Raji (cell line): Measurements from ENCODE around the gene FHIP1A.

Experiments used
- POLR2A ChIP-seq: IDR thresholded peaks from 2 replicates; pipeline ENCODE4 v1.6.1; 2011; ENCODE audit warnings: low read depth, low read length, control low read depth; ENCODE audit not compliant: insufficient read depth

The FHIP1A gene

DNA sequence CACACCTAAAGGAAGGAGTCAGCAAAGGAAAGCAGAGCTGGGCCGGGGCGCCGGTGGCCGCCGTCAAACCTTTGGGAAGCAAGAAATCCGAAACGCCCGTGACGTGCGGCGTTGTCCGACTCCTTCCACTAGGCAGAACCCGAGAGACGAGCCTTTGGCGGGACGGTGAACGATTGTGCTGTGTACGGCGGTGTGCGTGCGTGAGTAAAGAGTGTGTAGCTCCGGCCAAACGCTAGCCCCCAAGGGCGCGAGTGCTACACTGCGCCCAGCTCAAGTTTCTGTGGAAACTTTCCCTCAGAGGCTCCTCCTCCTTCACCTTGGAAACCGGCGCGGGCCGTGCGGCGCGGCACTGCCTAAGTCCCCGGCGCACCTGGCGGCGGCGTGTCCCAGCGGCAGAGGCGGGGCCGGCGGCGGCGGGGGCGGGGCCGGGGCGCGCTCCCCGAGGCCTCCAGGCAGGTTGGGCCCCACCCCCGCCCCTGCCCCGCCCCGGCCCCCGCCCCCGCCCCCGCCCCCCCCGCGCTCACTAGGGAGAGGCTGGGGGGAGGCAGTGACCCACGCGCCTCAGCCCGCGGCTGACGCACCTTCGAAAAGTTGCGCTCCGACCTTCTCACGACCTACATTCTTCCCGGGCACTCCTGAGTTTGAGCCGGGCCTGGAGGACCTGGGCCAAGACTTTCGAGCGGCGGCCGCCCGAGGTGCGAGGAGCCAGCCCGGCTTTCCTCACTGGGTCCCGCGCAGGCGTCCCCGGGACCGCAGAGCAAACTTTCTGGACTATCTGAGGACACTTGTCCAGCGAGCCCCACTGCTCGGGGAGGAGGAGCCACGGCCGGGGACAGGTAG lies at the start of gene FHIP1A:
Gene FHIP1A, plus strand, starts transcription at position 547 of the 840 bp plus-strand sequence. CDS start 157,084 bp downstream, outside the sequence.
- TF ChIP-seq POLR2A: no peak

DNA sequence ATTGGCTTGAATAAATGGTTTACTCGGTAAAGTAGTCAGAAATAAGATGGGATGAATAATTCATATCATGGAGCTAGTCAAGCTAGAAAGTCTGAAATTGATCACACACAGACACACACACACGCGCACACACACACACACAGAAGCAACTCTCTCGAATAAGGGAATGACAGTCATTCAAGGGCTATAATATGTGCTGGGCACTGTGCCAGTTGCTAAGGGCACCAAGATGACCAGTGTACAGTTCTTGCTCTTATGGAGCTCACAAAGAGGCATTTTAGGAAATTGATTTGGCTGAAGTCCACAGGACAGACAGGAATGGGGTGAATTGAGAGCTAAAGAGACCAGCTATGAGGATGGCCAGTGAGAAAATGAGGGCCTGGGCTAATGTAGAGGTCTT lies 49.4 kb upstream of the FHIP1A start:
- no peak for TF ChIP-seq POLR2A

DNA sequence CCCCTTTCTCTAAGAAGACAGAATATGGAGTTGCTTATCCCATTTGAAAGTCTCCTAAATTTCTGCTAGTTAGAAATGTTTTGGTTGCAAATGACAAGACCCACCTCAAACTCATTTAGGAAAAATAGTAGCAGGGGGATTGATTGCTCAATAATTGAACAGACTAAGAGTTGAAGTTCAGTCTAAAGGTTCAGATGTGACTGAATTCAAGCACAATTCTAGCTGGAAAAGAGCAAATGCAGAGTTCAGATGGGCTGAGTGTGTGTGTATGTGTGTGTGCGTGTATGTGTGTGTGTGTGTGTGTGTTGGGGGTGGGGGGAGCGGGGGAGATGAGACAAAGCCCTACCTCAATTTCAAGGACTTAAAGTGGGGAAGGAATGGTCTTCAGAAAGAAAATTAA lies 47.9 kb upstream of the FHIP1A start:
- TF ChIP-seq POLR2A: no peak

DNA sequence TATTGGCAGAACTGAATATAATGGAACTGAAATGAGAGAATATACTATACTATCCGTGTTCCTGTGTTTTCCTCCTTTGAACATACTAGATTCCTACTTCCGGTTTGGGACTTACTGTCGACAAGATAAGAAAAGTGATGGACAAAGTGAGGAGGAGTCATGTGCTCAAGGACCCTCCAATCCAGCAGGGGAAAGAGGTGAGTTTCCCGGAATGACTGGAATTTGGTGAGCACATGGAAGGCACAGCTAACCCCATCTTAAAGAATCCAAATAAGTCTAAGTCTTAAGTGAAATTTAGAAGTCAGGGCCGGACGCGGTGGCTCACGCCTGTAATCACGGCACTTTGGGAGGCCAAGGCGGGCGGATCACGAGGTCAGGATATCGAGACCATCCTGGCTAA lies 47.0 kb upstream of the FHIP1A start:
- TF ChIP-seq POLR2A: no peak

DNA sequence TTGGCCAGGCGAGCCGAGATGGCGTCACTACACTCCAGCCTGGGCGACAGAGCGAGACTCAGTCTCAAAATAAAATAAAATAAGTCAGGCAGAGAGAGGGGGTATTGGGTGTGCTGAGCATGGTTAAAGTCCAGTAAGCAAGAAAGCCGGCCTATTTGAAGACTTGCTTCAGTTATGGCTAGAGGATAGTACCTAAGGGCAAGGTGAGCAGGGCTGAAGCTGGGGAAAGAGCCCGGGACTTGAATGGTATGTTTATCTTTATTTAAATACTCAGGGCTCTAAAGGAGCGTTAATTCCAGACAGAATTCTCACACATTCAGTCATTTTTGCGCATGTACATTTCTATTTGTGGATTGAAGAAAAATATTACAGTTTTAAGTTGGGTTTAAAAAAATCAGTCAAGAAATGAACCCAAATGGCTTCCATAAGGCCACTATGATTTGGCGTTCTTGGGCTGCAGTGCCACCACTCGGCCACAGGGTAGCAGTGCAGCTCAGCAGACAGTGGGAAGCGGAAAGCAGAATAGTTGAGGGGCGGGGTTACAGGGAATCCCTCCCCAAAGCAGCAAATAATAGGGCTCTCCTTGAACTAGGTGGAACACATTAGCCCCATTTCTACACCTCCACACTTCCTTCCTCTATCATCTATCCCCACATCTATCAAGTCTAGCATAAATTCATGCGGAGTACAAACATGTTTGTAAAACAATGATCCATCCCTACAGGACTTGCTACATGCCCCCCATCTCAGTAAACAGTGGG lies 46.4 kb upstream of the FHIP1A start:
- TF ChIP-seq POLR2A: no peak

DNA sequence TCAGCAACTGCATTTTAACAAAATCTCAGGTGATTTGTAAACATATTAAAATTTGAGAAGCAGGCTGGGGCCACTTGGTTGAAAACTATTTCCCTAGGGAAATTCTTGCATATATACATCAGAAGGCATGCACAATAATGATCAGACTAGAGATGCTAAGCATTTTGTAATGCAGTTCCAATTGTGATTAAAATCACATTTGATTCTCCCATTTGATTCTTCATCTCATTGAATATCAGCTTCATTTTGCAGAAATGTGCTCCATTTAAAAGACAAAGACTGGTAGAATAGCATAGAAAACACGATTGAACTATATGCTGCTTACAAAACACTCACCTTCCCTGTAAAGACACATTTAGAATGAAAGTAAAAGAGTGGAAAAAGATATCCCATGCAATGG lies 32.4 kb upstream of the FHIP1A start:
- no peak for TF ChIP-seq POLR2A

DNA sequence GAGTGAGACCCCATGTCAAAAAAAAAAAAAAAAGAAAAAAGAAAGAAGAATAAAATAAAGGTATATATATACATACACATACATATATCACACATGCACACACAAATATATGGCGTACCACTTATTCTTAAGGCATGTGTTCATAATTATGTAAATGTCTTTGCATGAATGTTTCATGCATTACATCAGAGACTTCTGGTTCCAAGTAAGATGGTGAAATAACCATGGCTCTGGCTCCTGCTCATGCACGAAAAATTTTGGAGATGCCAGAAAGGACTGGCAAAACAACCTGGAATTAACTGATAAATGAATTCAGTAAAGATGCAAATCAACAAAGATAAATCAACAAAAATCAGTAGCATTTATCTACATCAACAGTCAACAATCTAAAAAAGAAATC lies 19.7 kb upstream of the FHIP1A start:
- no peak for TF ChIP-seq POLR2A

DNA sequence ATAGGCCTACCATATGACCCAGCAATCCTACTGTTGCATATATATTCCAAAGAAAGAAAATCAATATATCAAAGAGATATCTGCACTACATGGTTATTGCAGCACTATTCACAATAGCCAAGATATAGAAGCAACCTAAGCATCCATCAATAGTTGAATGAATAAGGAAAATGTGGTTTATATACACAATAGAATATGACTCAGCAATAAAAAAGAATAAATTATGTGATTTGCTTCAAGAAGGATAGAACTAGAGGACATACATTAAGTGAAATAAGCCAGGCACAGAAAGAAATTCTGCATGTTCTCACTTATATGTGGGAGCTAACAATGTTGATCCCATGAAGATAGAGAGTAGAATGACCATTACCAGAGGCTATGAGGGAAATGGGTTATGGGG lies 13.1 kb upstream of the FHIP1A start:
- no peak for TF ChIP-seq POLR2A

DNA sequence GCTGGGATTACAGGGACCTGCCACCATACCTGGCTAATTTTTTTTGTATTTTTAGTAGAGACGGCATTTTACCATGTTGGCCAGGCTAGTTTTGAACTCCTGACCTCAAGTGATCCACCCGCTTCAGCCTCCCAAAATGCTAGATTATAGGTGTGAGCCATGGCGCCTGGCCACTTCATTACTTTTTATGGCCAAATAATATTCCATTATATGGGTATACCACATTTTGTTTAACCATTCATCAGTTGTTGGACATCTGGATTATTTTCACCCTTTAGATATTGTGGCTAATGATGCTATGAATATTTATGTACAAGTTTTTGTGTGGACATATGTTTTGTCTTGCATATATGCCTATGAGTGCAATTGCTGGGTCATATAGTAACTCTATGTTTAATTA lies 8.6 kb upstream of the FHIP1A start:
- no peak for TF ChIP-seq POLR2A

DNA sequence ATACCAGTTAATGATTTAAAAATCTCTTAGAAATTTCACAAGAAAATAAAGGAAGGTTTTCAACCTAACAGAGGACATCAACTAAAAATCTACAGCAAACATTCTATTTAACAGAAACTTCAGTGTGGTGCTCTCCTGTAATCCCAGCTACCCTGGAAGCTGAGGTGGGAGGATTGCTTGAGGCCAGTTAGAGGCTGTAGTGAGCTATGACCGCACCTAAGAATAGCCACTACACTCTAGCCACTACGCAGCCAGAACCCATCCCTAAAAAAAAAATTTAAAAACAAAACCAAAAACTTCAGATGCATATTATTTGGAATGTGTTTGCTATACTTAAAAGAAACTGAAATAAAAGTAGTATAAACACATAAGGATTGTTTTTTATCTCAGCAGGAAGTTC lies 7.2 kb upstream of the FHIP1A start:
- TF ChIP-seq POLR2A: no peak

DNA sequence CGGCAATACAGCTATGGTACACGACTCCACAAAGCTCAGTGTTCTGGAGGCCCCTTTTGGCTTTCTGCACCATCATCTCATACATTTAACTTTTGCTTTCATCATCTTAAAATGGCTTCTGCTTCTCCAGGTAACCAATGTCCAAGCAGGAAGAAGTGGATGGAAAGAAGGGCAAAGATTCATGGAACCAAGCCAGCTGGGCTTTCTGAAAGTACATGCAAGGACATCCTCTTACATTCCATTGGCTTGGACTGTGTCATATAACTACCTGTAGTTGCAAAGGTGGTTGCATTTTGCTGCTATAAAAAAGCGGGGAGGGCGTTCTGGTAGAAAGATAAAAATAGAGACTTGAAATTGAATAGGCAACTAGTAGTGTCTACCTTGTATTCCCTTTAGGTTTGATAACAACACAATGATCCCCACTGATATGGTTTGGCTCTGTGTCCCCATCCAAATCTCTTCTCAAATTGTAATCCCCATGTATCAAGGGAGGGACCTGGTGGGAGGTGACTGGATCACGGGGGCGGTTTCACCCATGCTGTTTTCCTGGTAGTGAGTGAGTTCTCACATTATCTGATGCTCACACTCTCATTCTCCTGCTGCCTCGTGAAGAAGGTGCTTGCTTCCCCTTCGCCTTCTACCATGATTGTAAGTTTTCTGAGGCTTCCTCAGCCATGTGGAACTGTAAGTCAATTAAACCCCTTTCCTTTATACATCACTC lies 6.7 kb upstream of the FHIP1A start:
- no peak for TF ChIP-seq POLR2A

DNA sequence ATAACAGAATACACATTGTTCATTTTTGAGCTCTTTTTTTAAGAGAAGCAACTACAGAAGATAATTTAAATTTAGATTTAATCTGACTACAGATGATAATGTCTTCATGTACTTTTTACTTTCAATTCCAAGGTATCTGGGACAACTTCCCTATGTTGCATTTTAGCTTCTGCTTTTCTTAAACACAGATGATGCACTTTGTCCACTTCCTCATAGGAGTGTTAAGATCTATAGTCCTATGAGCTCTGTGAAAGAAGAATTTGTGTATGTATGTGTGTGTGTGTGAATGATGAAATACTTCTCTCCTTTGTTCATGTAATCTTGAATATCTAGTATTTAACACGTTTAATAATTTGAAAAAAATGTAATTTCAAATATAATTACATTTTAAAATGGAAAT lies 5.3 kb upstream of the FHIP1A start:
- no peak for TF ChIP-seq POLR2A

DNA sequence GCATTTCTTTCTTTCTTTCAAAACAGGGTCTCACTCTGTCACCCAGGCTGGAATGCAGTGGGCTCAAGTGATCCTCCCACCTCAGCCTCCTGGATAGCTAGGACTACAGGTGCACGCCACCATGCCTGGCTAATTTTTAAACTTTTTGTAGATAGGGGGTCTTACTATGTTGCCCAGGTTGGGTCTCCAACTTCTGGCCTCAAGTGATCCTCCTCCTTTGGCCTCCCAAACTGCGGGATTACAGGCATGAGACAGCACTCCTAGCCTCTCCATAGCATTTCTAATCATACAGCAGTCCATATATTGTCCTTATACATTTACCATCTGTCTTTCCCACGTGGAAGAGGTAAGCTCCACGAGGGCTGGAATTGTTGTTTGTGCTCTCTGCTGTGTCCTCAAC lies 2.0 kb upstream of the FHIP1A start:
- no peak for TF ChIP-seq POLR2A

DNA sequence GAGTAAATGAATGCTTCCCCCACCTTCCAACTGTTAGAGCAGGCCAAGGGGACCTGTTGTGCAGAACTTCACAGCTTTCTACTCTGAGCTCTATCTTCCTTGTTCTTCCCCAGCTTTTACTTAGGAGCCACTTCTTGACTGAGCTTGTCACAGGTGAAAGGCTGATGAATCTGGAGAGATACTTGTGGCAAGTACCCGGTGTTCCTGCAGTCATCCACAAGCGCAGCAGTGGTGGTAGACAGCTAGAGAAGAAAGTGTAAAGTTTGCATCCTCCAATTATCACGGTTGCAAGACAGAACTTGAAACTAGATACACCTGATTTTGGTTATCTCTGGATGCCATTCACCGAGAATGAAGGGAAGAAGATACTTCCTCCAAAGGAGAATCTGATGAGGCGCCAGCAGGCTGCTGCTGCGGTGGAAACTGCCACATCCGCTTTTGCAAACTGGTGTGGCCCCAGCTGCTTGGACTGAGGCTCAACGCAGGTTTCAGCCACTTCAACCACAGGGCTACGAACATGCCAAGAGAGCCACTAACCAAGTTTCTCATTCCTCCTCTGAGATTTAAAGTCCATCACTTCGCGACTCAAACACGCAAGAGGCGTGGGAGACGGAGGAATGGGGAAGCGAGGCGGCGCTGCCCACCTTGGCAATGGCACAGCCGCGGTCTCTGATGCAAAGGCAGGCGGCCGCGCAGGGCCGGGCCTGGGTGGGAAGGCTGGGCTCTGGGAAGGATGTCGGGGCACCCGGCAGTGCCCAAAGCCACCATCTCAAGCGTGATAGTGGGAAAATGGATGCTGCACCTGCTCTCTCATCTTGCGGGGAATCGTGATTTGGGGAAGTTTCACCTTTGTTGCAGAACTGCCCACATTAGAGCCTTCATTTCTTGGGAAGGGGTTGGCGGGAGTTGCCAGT lies 1.3 kb upstream of the FHIP1A start:
- no peak for TF ChIP-seq POLR2A

DNA sequence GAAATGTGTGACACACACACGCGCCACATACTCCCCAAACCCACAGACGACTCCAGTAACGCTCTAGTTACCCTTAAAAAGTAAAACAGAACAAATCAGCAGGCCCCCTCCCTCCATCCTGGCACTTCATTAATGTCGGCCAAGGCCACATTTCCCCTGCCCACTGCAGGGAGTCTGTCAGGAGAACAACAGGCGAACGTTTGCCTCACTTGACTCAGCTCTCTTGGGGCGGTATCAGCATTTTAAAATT lies 671 bp upstream of the FHIP1A start:
- no peak for TF ChIP-seq POLR2A
